WERI-Rb-1 (cell line): ENCODE results near the gene CDH5.
A peak's percentile ranks its signal among the peaks of the same experiment; 100 is the strongest.

Experiments used
- DNase-seq: peaks from one replicate; pipeline ENCODE4 v3.0.0-alpha.2; 2020
- H3K27ac ChIP-seq: fragments of 250-450 bp; sonication (Bioruptor Pico); 2 replicates; pipeline ENCODE4 v1.5.1; 2020; ENCODE audit warnings: mild to moderate bottlenecking, moderate library complexity
- H3K27me3 ChIP-seq: fragments of 250-450 bp; sonication (Bioruptor Pico); 2 replicates; pipeline ENCODE4 v1.5.1; 2021; ENCODE audit warnings: mild to moderate bottlenecking, low read depth, moderate library complexity; ENCODE audit not compliant: insufficient read depth, severe bottlenecking
- H3K36me3 ChIP-seq: fragments of 250-450 bp; sonication (Bioruptor Pico); 2 replicates; pipeline ENCODE4 v1.5.1; 2020; ENCODE audit warnings: mild to moderate bottlenecking, moderate library complexity
- H3K4me3 ChIP-seq: 2 replicates; pipeline ENCODE4 v1.5.1; 2011; ENCODE audit warnings: low read depth, mild to moderate bottlenecking, control low read depth, low read length
- H3K9me3 ChIP-seq: fragments of 250-450 bp; sonication (Bioruptor Pico); 2 replicates; pipeline ENCODE4 v1.5.1; 2021; ENCODE audit warnings: mild to moderate bottlenecking, moderate library complexity; ENCODE audit not compliant: severe bottlenecking
- CTCF ChIP-seq: IDR thresholded peaks from 2 replicates; pipeline ENCODE4 v1.5.1; 2011; ENCODE audit warnings: low read depth, mild to moderate bottlenecking, control low read depth, inconsistent platforms, low read length

The CDH5 gene

GRCh38 chr16:66346221-66346620, 20.3 kb upstream of the CDH5 start:
- no peaks in the 10 kb centered on the region for H3K36me3 ChIP-seq
- TF ChIP-seq CTCF = no peak
- DNase-seq = no peak
- H3K27me3 ChIP-seq = no peaks in the 10 kb centered on the region
- no peaks in the 10 kb centered on the region for H3K9me3 ChIP-seq
- no peak overlapping the region for H3K27ac ChIP-seq
- no peak overlapping the region for H3K4me3 ChIP-seq

- Histone ChIP-seq H3K36me3 (no peaks in the 10 kb centered on the region), H3K27ac (no peak overlapping the region), H3K27me3 (no peaks in the 10 kb centered on the region), H3K4me3 (no peak overlapping the region), H3K9me3 (no peaks in the 10 kb centered on the region)
- no peak for TF ChIP-seq CTCF
- no peak for DNase-seq
Observed at GRCh38 chr16:66352304-66352703, 14.2 kb upstream of the CDH5 start.

GRCh38 chr16:66353055-66353454, 13.4 kb upstream of the CDH5 start:
- Histone ChIP-seq H3K27ac (no peak overlapping the region), H3K36me3 (no peaks in the 10 kb centered on the region), H3K27me3 (no peaks in the 10 kb centered on the region), H3K9me3 (no peaks in the 10 kb centered on the region), H3K4me3 (no peak overlapping the region)
- no peak for TF ChIP-seq CTCF
- no peak for DNase-seq

- H3K27ac ChIP-seq = no peak overlapping the region
- H3K9me3 ChIP-seq = no peaks in the 10 kb centered on the region
- no peak for TF ChIP-seq CTCF
- no peaks in the 10 kb centered on the region for H3K27me3 ChIP-seq
- no peak overlapping the region for H3K4me3 ChIP-seq
- no peak for DNase-seq
- no peaks in the 10 kb centered on the region for H3K36me3 ChIP-seq
Observed at GRCh38 chr16:66354034-66354909, 12.2 kb upstream of the CDH5 start.

GRCh38 chr16:66355526-66355925, 11.0 kb upstream of the CDH5 start:
- H3K27ac ChIP-seq = no peak overlapping the region
- H3K4me3 ChIP-seq = no peak overlapping the region
- no peaks in the 10 kb centered on the region for H3K36me3 ChIP-seq
- H3K27me3 ChIP-seq = no peaks in the 10 kb centered on the region
- no peaks in the 10 kb centered on the region for H3K9me3 ChIP-seq
- no peak for DNase-seq
- TF ChIP-seq CTCF = no peak

- Histone ChIP-seq H3K4me3 (no peak overlapping the region), H3K9me3 (no peaks in the 10 kb centered on the region), H3K27ac (no peak overlapping the region), H3K27me3 (no peaks in the 10 kb centered on the region), H3K36me3 (no peaks in the 10 kb centered on the region)
- DNase-seq = peak; percentile 52
- TF ChIP-seq CTCF = peak; percentile 65
Observed at GRCh38 chr16:66357523-66357928, 9.0 kb upstream of the CDH5 start.
